HCT116 (cell line): ENCODE data around the gene GCNT2. TPM values are rescaled to one million over a fixed set of nuclear protein-coding genes. Genes with fewer than 3 reads are reported as not detected.
"Not testable (repeated sequence)": the region's sequence is repeated elsewhere in the genome, so short reads cannot be mapped to it uniquely, and the experiment has no call there.

Source experiments
- ATAC-seq: fragments of 200-7000 bp; cut with Tn5 transposase; 2 replicates; pipeline ENCODE4 v1.9.1; 2020; ENCODE audit warnings: mild to moderate bottlenecking, moderate library complexity
- BruUV-seq: library from RNA; stranded (reverse); fragments of 400-500 nt; replicated peaks from 2 replicates; lab custom pipeline; 2021; lab: Mats Ljungman, UMichigan
- CTCF ChIA-PET: fragments of 300-600 bp; sonication (Branson Sonifier 250); formaldehyde crosslinking; loops from one replicate; lab custom pipeline; 2021; ENCODE audit warnings: antibody characterized with exemption; lab: Charles Lee
- POLR2A ChIA-PET: fragments of 300-600, 350-600 bp; sonication (Branson Sonifier 250); formaldehyde crosslinking; loops from one replicate; lab custom pipeline; 2021; ENCODE audit warnings: antibody characterized with exemption; lab: Charles Lee
- RAD21 ChIA-PET, 2 experiments: fragments of 300-600 bp; sonication (Branson Sonifier 250); formaldehyde crosslinking; loops; one replicate each; lab custom pipeline; 2023; ENCODE audit warnings: low total read pairs in 2 of 2; ENCODE audit not compliant: uncharacterized antibody in 2 of 2, unreplicated experiment in 2 of 2, low non-redundant PET in 1 of 2; lab: Charles Lee
- DNase-seq: peaks from one replicate; pipeline ENCODE4 v3.0.0-alpha.2; 2010; ENCODE audit warnings: low read depth, low spot score
- H2AFZ ChIP-seq: fragments of 200-600 bp; shearing (Covaris generic), sonication (generic); 2 replicates; pipeline ENCODE4 v1.6.1; 2017; ENCODE audit warnings: low read depth, mixed run types, mixed read lengths, antibody characterized with exemption, low read length; ENCODE audit not compliant: poor library complexity, severe bottlenecking
- H3K27ac ChIP-seq: 2 replicates; pipeline ENCODE4 v1.5.1; 2012; ENCODE audit warnings: low read depth, low read length
- H3K27me3 ChIP-seq: fragments of 200-600 bp; sonication (generic); 2 replicates; pipeline ENCODE4 v1.6.1; 2016; ENCODE audit warnings: mixed run types, low read length, mixed read lengths; ENCODE audit not compliant: insufficient read depth
- H3K36me3 ChIP-seq, 2 experiments: fragments of 200-500 bp in 1 of 2; fragments of 200-600 bp in 1 of 2; sonication (Bioruptor generic) in 1 of 2; sonication (generic) in 1 of 2; 2 replicates each; pipeline versions ENCODE4 v1.5.1 to v1.6.1; 2014 to 2016; ENCODE audit warnings: low read length in 2 of 2, inconsistent platforms in 1 of 2, mixed read lengths in 1 of 2, mixed run types in 1 of 2; ENCODE audit not compliant: insufficient read depth in 2 of 2, control insufficient read depth in 1 of 2
- H3K4me1 ChIP-seq, 2 experiments: fragments of 200-600 bp in 1 of 2; sonication (generic) in 1 of 2; 2 replicates each; pipeline versions ENCODE4 v1.5.1 to v1.6.1; 2012 to 2017; ENCODE audit warnings: low read length in 2 of 2, inconsistent platforms in 1 of 2, mild to moderate bottlenecking in 1 of 2, mixed read lengths in 1 of 2, mixed run types in 1 of 2, moderate library complexity in 1 of 2; ENCODE audit not compliant: insufficient read depth in 2 of 2, control insufficient read depth in 1 of 2
- H3K4me2 ChIP-seq: fragments of 200-600 bp; sonication (generic); 2 replicates; pipeline ENCODE4 v1.6.1; 2017; ENCODE audit warnings: mixed run types, low read length, mixed read lengths
- H3K4me3 ChIP-seq, 2 experiments: fragments of 200-600 bp in 1 of 2; sonication (generic) in 1 of 2; replicated peaks in 1 of 2; 2 replicates each; pipeline ENCODE4 v1.5.1; 2011 to 2016; ENCODE audit warnings: low read length in 2 of 2, control low read depth in 1 of 2, low read depth in 1 of 2, mild to moderate bottlenecking in 1 of 2, mixed read lengths in 1 of 2, mixed run types in 1 of 2
- H3K79me2 ChIP-seq: fragments of 200-600 bp; sonication (generic); 2 replicates; pipeline ENCODE4 v1.6.1; 2017; ENCODE audit warnings: mild to moderate bottlenecking, mixed run types, low read length, moderate library complexity, mixed read lengths; ENCODE audit not compliant: insufficient read depth
- H3K9ac ChIP-seq: fragments of 200-600 bp; sonication (generic); 2 replicates; pipeline ENCODE4 v1.6.1; 2016; ENCODE audit warnings: low read length, mixed read lengths
- H3K9me2 ChIP-seq: fragments of 200-600 bp; sonication (generic), shearing (Covaris generic); 2 replicates; pipeline ENCODE4 v1.6.1; 2017; ENCODE audit warnings: mixed run types, mild to moderate bottlenecking, moderate library complexity; ENCODE audit not compliant: insufficient read depth
- H3K9me3 ChIP-seq, 2 experiments: fragments of 200-500 bp in 1 of 2; fragments of 200-600 bp in 1 of 2; sonication (Bioruptor generic) in 1 of 2; sonication (generic) in 1 of 2; 2 replicates each; pipeline ENCODE4 v1.6.1; 2014 to 2017; ENCODE audit warnings: low read length in 2 of 2, mixed read lengths in 2 of 2, inconsistent platforms in 1 of 2, low read depth in 1 of 2, mild to moderate bottlenecking in 1 of 2, mixed run types in 1 of 2, moderate library complexity in 1 of 2; ENCODE audit not compliant: control insufficient read depth in 1 of 2, insufficient read depth in 1 of 2
- H4K20me1 ChIP-seq: fragments of 200-600 bp; sonication (generic), shearing (Covaris generic); 2 replicates; pipeline ENCODE4 v1.6.1; 2017; ENCODE audit warnings: mixed run types, mild to moderate bottlenecking, moderate library complexity; ENCODE audit not compliant: insufficient read depth
- CBX3 ChIP-seq: IDR thresholded peaks from 2 replicates; pipeline ENCODE4 v1.6.1; 2012; ENCODE audit warnings: low read depth
- CEBPB ChIP-seq: IDR thresholded peaks from 2 replicates; pipeline ENCODE4 v1.6.1; 2012; ENCODE audit warnings: low read depth
- EGR1 ChIP-seq: IDR thresholded peaks from 2 replicates; pipeline ENCODE4 v1.6.1; 2012; ENCODE audit warnings: low read depth
- EZH2 ChIP-seq: fragments of 200-600 bp; sonication (generic); IDR thresholded peaks from 2 replicates; pipeline ENCODE4 v1.6.1; 2017; ENCODE audit warnings: antibody characterized with exemption, mixed run types
- EZH2phosphoT487 ChIP-seq: fragments of 200-600 bp; IDR thresholded peaks from 2 replicates; pipeline ENCODE4 v1.6.1; 2018; ENCODE audit warnings: antibody characterized with exemption, borderline replicate concordance
- FOSL1 ChIP-seq: IDR thresholded peaks from 2 replicates; pipeline ENCODE4 v1.6.1; 2012; ENCODE audit warnings: low read depth
- JUND ChIP-seq: IDR thresholded peaks from 2 replicates; pipeline ENCODE4 v1.6.1; 2012
- POLR2A ChIP-seq: IDR thresholded peaks from 2 replicates; pipeline ENCODE4 v1.7.0; 2011; ENCODE audit warnings: borderline replicate concordance; ENCODE audit not compliant: insufficient read depth, insufficient read length; ENCODE audit errors: extremely low read depth
- POLR2AphosphoS5 ChIP-seq: IDR thresholded peaks from 2 replicates; pipeline ENCODE4 v1.6.1; 2011; ENCODE audit warnings: mild to moderate bottlenecking, low read depth, low read length, moderate library complexity
- RAD21 ChIP-seq: IDR thresholded peaks from 2 replicates; pipeline ENCODE4 v1.6.1; 2012; ENCODE audit warnings: low read depth, mild to moderate bottlenecking
- REST ChIP-seq: IDR thresholded peaks from 2 replicates; pipeline ENCODE4 v1.6.1; 2012; ENCODE audit warnings: low read depth
- SP1 ChIP-seq: IDR thresholded peaks from 2 replicates; pipeline ENCODE4 v1.6.1; 2012; ENCODE audit warnings: low read depth
- SRF ChIP-seq: IDR thresholded peaks from 2 replicates; pipeline ENCODE4 v1.6.1; 2012; ENCODE audit warnings: low read depth
- YY1 ChIP-seq: IDR thresholded peaks from 2 replicates; pipeline ENCODE4 v1.6.1; 2011; ENCODE audit warnings: low read length, low read depth, moderate library complexity, mild to moderate bottlenecking; ENCODE audit not compliant: insufficient replicate concordance; ENCODE audit errors: extremely low read depth
- ZBTB33 ChIP-seq: IDR thresholded peaks from 2 replicates; pipeline ENCODE4 v1.6.1; 2011; ENCODE audit warnings: mild to moderate bottlenecking, low read length, moderate library complexity; ENCODE audit not compliant: insufficient replicate concordance; ENCODE audit errors: extremely low read depth
- ZFX ChIP-seq: fragments of 450-650 bp; IDR thresholded peaks from 2 replicates; pipeline ENCODE4 v1.6.1; 2017
- ZNF274 ChIP-seq: fragments of 200-500 bp; sonication (Bioruptor generic); IDR thresholded peaks from 2 replicates; pipeline ENCODE4 v1.6.1; 2014; ENCODE audit warnings: mild to moderate bottlenecking, low read depth, low read length, inconsistent platforms
- intact Hi-C: fragments of 100-400 bp; cut with micrococcal nuclease; formaldehyde crosslinking; loops from 2 replicates; pipeline ENCODE4 v1.10.0; 2022
- total RNA-seq: library from RNA; stranded (reverse); gene quantifications from one replicate; pipeline ENCODE4 v1.2.1, GENCODE V29; 2021; ENCODE audit not compliant: unreplicated experiment
- TF ChIP-seq, protein P1 (sequence below): IDR thresholded peaks from 2 replicates; pipeline ENCODE4 v1.6.1; 2012

Gene GCNT2
- total RNA-seq, 1 experiment from 2014 or later = 0.74 TPM

DNA sequence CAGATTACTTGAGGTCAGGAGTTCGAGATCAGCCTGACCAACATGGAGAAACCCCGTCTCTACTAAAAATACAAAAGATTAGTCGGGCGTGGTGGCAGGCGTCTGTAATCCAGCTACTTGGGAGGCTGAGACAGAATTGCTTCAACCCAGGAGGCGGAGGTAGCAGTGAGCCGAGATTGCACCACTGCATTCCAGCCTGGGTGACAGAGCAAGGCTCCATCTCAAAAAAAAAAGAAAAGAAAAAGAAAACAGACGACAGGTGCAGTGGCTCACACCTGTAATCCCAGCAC, 1.8 kb upstream of the GCNT2 start:
- H3K27me3 ChIP-seq, DNase-seq, H3K9me3 ChIP-seq, H3K4me2 ChIP-seq, CTCF ChIA-PET, H3K9me2 ChIP-seq, intact Hi-C loops, H3K9ac ChIP-seq, BruUV-seq, H3K27ac ChIP-seq, POLR2A ChIA-PET, ATAC-seq, H4K20me1 ChIP-seq, H3K36me3 ChIP-seq, H3K79me2 ChIP-seq, H2AFZ ChIP-seq, H3K4me3 ChIP-seq, RAD21 ChIA-PET: not testable (repeated sequence)
- peaks cover 7 to 21% of the 10 kb centered on the region in 2 experiments; a peak in 3 of 4 replicates for H3K4me1 ChIP-seq

GRCh38 chr6:10520468-10520867, 683 bp upstream of the GCNT2 start:
- no peak overlapping the region for H3K27ac ChIP-seq
- no peaks in the 10 kb centered on the region for H3K36me3 ChIP-seq
- no peaks in the 10 kb centered on the region for H3K27me3 ChIP-seq
- RAD21 ChIA-PET = no interaction called here
- peak overlapping the region; percentile 66 for H2AFZ ChIP-seq
- H3K9me2 ChIP-seq = no peaks in the 10 kb centered on the region
- CTCF ChIA-PET = no interaction called here
- H3K4me1 ChIP-seq = peaks cover 7 to 21% of the 10 kb centered on the region in 2 experiments; a peak in 3 of 4 replicates
- ATAC-seq = no peak
- H3K79me2 ChIP-seq = no peaks in the 10 kb centered on the region
- H4K20me1 ChIP-seq = no peaks in the 10 kb centered on the region
- no peak overlapping the region for H3K9ac ChIP-seq
- intact Hi-C loops = no loop called here
- peak overlapping the region; percentile 50 for H3K4me2 ChIP-seq
- DNase-seq = no peak
- no TSS peak for BruUV-seq
- H3K9me3 ChIP-seq = no peaks in the 10 kb centered on the region
- POLR2A ChIA-PET = interaction anchor here (0.7 to 1.0 kb wide), 2 partner anchors 109 to 170 kb away, joined by 3 read pairs; no protein-coding TSS in a partner anchor
- H3K4me3 ChIP-seq = no peak overlapping the region
- TF ChIP-seq YY1 (no peak), SRF (no peak), JUND (no peak), CEBPB (no peak), CBX3 (no peak), FOSL1 (no peak), POLR2AphosphoS5 (no peak), ZFX (no peak), POLR2A (no peak), REST (no peak), SP1 (no peak), EGR1 (no peak), ZBTB33 (no peak), RAD21 (no peak), EZH2phosphoT487 (no peak), EZH2 (no peak), ZNF274 (no peak)
- TF ChIP-seq, protein P1, sequence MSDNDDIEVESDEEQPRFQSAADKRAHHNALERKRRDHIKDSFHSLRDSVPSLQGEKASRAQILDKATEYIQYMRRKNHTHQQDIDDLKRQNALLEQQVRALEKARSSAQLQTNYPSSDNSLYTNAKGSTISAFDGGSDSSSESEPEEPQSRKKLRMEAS = no peak
